ENCODE data around the gene GXYLT1. TPM values are rescaled to one million over a fixed set of nuclear protein-coding genes. Genes with fewer than 3 reads are reported as not detected.

GXYLT1 gene
- total and polyA plus RNA-seq, 2 of the 13 experiments (the other 11 are each of a cell fraction or from before 2014, with no cell fraction given) = 7.8 to 17.0 TPM

GRCh38 chr12:42144408-42145196 lies at the start of gene GXYLT1 (continued):
- TF ChIP-seq TOE1 (CRISPR knock-in tag; IDR thresholded peaks at IDR 0.05) (no peak; the same call in 1 of the 2 replicates), ZNF33B (CRISPR knock-in tag; IDR thresholded peaks at IDR 0.05) (no peak; the same call in 1 of the 2 replicates), RFX1 (IDR thresholded peaks at IDR 0.05) (no peak), ZNF296 (CRISPR knock-in tag; conservative IDR thresholded peaks at IDR 0.05) (no peak), SCMH1 (CRISPR knock-in tag; IDR thresholded peaks at IDR 0.05; ENCODE audit: borderline replicate concordance) (no peak), ZNF724P (CRISPR knock-in tag; IDR thresholded peaks at IDR 0.05; ENCODE audit: borderline replicate concordance) (peak; percentile 83; the same call in 1 of the 2 replicates), TIGD3 (CRISPR knock-in tag; IDR thresholded peaks at IDR 0.05; ENCODE audit: borderline replicate concordance) (no peak), ZBTB26 (CRISPR knock-in tag; IDR thresholded peaks at IDR 0.05; ENCODE audit: borderline replicate concordance) (peak; percentile 77), U2AF2 (IDR thresholded peaks at IDR 0.05; ENCODE audit: low read depth, low read length) (no peak), ATF7-NPFF (CRISPR knock-in tag; IDR thresholded peaks at IDR 0.05; ENCODE audit: low read depth) (peak; percentile 96), ELF3 (CRISPR knock-in tag; IDR thresholded peaks at IDR 0.05) (no peak; the same call in 1 of the 2 replicates), TGIF2 (CRISPR knock-in tag; IDR thresholded peaks at IDR 0.05) (no peak; the same call in 1 of the 2 replicates), ZFY (CRISPR knock-in tag; IDR thresholded peaks at IDR 0.05) (peak; percentile 90), ZBTB37 (CRISPR knock-in tag; IDR thresholded peaks at IDR 0.05) (no peak), HNRNPUL1 (IDR thresholded peaks at IDR 0.05; ENCODE audit: low read depth, low read length) (no peak), THAP8 (CRISPR knock-in tag; IDR thresholded peaks at IDR 0.05; ENCODE audit: borderline replicate concordance) (peak; percentile 76; the same call in 1 of the 2 replicates), ZNF792 (CRISPR knock-in tag; IDR thresholded peaks at IDR 0.05) (peak; percentile 66), ZKSCAN1 (IDR thresholded peaks at IDR 0.05; ENCODE audit: low read length) (no peak), ZNF552 (CRISPR knock-in tag; IDR thresholded peaks at IDR 0.05; ENCODE audit: borderline replicate concordance) (peak; percentile 84), ZNF280D (CRISPR knock-in tag; IDR thresholded peaks at IDR 0.05) (no peak), HNF4A (CRISPR knock-in tag; IDR thresholded peaks at IDR 0.05) (peak; percentile 55)

All from HepG2 (cell line).